GM21447 (cell line): ENCODE results near the gene C20orf173.

Source experiments
- ATAC-seq: cut with Tn5 transposase; IDR thresholded peaks from one replicate; pipeline ENCODE4 v1.9.1; 2021; ENCODE audit not compliant: unreplicated experiment

C20orf173 gene

GRCh38 chr20:35508493-35509218, 20.8 kb downstream of the C20orf173 start:
- no peak for ATAC-seq

- no peak for ATAC-seq
Measured at GRCh38 chr20:35506872-35507638, 22.4 kb downstream of the C20orf173 start.

- no peak for ATAC-seq
Measured at GRCh38 chr20:35506179-35506578, 23.3 kb downstream of the C20orf173 start.

- ATAC-seq = no peak
Measured at GRCh38 chr20:35504751-35505150, 24.7 kb downstream of the C20orf173 start.

GRCh38 chr20:35503841-35504561, 25.5 kb downstream of the C20orf173 start:
- ATAC-seq = no peak

- no peak for ATAC-seq
Measured at GRCh38 chr20:35503281-35503680, 26.2 kb downstream of the C20orf173 start.

- no peak for ATAC-seq
Measured at GRCh38 chr20:35502352-35502751, 27.1 kb downstream of the C20orf173 start.

- ATAC-seq = no peak
Measured at GRCh38 chr20:35499271-35499670, 30.2 kb downstream of the C20orf173 start.

- no peak for ATAC-seq
Measured at GRCh38 chr20:35497780-35498189, 31.7 kb downstream of the C20orf173 start.

GRCh38 chr20:35497320-35497719, 32.1 kb downstream of the C20orf173 start:
- no peak for ATAC-seq

GRCh38 chr20:35496481-35496880, 33.0 kb downstream of the C20orf173 start:
- ATAC-seq = no peak

GRCh38 chr20:35492352-35492751, 37.1 kb downstream of the C20orf173 start:
- ATAC-seq = no peak

- no peak for ATAC-seq
Measured at GRCh38 chr20:35491823-35492222, 37.6 kb downstream of the C20orf173 start.

- ATAC-seq = peak; percentile 94
Measured at GRCh38 chr20:35490736-35491181, 38.7 kb downstream of the C20orf173 start.

GRCh38 chr20:35489717-35490116, 39.7 kb downstream of the C20orf173 start:
- no peak for ATAC-seq

- no peak for ATAC-seq
Measured at GRCh38 chr20:35487479-35487878, 42.0 kb downstream of the C20orf173 start.

- ATAC-seq = no peak
Measured at GRCh38 chr20:35479798-35480197, 49.7 kb downstream of the C20orf173 start.

- no peak for ATAC-seq
Measured at GRCh38 chr20:35478804-35479472, 50.5 kb downstream of the C20orf173 start.
